GM19468 (cell line): ENCODE measurements around the gene DPAGT1.
"Not testable (repeated sequence)": the region's sequence is repeated elsewhere in the genome, so short reads cannot be mapped to it uniquely, and the experiment has no call there.

Source experiments
- ATAC-seq: cut with Tn5 transposase; IDR thresholded peaks from one replicate; pipeline ENCODE4 v1.9.1; 2021; ENCODE audit warnings: mild to moderate bottlenecking, moderate library complexity, moderate number of reproducible peaks; ENCODE audit not compliant: unreplicated experiment; ENCODE audit errors: extremely low read depth

Gene DPAGT1

DNA sequence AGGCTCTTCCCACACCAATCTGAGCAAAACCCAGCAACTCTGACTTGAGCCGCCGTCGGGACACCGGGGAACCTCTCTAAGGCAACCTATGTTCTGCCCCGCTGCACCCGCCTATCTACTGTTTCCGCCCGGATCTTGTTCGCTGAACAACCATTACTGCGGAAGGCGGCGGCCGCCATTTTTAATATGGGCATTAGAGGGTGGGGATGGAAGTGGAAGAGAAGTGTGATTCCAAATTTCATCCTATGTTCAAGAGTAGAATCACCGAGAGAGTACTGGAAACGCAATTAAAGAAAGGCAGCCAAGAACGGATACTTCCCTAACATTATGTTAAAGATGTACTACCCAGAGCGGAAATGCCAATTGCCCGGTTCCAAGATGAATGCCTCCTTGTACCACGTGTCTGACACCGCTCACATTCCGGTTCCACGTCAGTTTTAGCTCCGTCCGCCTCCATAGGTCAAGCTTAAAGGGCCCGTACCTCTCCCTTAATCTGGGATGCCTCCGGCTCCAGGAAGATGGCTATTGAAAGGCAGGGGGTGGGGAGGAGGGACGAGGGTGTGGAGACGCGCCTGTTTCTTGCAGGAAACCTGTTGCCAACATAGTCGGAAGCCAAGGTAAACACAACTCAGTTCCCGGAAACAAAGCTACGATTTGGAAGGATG is at the start of gene DPAGT1:
TSS of gene DPAGT1 (minus strand) at position 95 of the 665 bp plus-strand sequence. CDS start 198 bp downstream, outside the sequence.
- ATAC-seq, result peak; percentile 37

- no peak for ATAC-seq
Measured at GRCh38 chr11:119149786-119150275, 48.2 kb upstream of the DPAGT1 start.

- no peak for ATAC-seq
Measured at GRCh38 chr11:119149018-119149785, 47.5 kb upstream of the DPAGT1 start, which contains the start of gene ABCG4. Gene ABCG4, plus strand, starts transcription at chr11:119149052. Its CDS starts 914 bp downstream, at chr11:119149966.

GRCh38 chr11:119148720-119149017 is 47.0 kb upstream of the DPAGT1 start:
- no peak for ATAC-seq

DNA sequence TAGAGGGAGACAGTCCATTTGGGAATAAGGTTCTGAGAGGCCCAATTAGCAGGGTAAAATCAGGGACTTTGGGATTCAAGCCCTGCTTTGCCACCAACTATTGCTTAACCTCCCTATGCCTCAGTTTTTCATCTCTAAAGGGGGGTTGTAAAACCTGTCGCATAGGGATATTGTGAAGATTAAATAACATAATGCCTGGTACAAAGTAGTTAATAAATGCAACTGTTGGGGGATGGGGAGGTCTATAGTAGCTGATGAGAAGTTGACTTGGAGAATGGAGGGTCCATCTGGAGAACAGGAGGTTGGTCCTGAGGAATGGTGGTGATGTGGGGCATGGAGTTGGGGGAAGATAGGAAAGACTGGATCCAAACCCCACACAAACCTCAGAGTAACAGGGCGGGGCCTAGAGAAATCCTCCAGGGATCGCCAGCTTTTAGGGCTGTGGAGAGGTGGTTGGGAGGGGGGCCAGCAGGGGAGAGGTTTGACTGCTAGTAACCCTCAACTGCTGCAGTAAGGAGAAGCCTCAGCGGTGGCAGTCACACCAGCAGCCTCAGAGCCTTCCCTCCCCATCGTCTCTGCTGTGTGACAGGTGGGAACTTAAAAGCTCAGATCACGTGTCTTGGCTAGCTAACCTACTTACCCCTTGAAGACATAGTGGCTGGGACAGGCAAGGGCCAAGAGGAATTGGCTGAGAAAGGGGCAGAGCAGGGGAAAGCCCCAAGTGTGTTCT is 46.1 kb upstream of the DPAGT1 start:
- no peak for ATAC-seq

DNA sequence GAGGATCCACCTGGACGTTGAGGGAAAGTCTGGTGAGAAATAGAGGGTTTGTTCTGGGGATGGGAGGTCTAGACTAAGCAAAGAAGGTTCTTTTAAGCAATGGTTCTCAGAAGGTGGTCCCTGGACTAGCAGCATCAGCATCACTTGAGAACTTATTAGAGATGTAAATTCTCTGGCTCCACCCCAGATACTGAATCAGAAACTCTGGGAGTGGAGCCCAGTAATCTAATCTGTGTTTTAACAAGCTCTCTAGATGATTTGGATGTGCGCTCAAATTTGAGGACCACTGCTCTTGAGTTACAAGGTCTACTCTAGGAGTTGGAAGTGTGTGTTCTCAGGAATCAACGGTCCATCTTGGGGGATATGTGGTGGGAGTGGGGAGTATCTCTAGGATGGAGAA is 43.9 kb upstream of the DPAGT1 start:
- ATAC-seq, result no peak

DNA sequence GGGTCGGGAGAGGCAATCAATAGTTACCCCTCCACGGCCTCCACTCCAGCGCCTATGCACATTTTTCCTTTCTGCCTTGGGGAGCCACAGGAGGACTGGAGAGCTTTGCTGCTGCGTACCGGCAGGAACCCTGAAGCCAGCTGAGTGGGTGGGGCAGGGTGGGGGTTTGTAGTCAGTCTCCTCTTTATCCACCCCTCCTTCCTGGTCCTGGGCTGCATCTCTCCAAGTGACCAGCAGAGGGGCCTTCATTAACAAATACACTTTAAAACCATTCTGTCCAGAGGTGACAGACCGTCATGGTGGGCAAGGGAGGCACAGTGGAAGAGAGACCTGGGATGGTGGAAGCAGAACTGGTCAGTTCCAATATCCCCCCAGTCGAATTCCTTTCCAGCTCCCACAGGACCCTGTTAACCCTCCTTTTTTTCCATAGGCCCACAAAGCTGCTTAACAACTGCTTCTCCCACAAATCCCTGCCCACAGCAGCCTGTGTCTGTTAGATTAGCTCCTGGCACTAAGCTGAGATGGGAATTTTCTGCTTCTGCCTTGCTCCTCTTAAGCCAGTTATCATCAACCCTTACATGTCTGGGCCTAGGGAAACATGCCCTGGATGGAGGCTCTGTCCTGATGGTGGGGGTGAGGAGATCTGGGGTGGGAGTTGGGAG is 43.3 kb upstream of the DPAGT1 start:
- ATAC-seq, result no peak

DNA sequence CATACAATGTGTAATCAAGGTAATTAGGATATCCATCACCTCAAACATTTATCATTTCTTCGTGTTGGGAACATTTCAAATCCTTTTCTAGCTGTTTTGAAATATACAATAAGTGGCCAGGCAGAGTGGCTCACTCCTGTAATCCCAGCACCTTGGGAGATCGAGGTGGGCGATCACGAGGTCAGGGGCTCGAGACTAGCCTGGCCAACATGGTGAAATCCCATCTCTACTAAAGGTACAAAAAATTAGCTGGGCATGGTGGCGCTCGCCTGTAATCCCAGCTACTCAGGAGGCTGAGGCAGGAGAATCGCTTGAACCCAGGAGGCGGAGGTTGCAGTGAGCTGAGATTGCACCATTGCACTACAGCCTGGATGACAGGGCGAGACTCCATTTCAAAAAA is 37.6 kb upstream of the DPAGT1 start:
- ATAC-seq, result not testable (repeated sequence)

DNA sequence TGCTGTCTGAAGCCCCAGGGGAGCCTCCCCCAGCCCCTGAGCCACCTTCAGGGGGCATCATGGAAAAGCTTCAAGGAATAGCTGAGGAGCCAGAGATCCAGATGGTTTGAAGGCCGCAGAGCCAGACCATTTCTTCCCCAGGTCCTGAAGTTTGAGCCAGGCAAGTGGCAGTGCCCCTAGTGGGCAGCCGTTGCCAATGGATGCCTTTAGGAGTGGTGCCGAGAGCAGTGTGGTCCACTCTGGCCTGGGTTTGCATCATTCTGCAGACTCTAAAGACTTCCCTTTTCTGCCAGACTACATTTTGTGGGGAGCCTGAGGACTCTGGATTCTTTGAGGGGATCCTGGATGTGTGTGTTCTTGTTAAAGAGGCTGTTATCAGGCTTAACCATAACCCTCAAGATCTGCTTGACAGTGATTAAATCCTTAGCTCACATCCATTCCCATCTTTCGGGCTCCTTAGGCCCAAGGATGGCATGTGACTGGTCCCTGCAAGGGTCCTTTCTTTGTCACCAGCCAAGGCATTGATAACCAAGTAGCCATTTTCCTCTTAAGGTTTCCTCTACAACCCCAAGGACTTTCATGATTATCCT is 32.8 kb upstream of the DPAGT1 start:
- ATAC-seq, result no peak

DNA sequence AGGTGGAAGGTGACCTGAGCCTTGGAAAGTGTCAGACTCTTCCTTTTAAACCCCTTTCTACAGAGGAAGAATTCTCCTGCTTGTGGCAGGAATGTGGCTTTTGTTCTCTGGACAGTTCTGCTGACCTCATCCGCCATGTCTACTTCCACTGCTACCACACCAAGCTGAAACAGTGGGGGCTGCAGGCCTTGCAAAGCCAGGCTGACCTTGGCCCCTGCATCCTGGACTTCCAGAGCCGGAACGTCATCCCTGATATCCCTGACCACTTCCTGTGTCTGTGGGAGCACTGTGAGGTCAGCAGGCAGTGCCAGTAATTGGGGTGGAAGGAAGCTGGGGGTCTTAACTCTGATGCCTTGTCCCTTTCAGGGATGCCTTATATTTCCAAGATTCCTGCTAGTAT is 29.0 kb upstream of the DPAGT1 start:
- ATAC-seq, result no peak

DNA sequence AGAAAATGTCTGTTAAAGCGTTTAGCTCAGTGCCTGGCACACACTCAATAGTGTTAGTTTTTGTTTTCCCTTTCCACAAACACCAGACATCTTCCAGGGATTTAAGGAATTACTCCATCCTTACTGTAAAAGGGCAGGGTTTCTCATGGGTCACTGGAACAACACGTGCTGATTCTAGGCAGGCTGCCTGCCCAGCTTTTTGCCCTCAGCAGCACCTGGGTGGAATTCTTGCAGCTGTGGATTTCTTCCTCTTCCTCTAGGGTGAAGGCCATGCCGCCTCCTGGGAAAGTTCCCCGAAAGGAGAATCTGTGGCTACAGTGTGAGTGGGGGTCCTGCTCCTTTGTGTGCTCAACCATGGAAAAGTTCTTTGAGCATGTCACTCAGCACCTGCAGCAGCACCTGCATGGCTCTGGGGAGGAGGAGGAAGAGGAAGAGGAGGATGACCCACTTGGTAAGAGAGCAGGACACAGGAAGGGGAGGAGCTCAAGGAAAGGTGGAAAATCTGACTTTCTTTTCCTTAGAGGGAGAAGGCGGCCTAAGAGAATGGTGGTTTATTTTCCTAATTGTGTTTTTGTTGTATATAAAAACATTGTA is 25.1 kb upstream of the DPAGT1 start:
- ATAC-seq, result no peak

DNA sequence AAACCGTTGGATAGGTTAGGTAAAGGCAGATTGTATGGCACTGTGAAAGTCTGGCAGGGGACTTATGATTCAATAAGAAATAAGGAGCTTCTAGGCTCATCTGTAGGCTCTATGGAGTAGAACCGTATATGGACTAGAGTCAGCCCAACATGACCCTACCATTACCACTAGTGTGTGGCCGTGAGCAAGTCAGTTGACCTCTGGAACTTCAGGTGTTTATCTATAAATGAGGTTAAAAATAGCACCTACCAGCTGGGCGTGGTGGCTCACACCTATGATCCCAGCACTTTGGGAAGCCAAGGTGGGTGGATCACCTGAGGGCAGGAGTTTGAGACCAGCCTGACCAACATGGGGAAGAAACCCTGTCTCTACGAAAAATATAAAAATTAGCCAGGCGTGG is 24.2 kb upstream of the DPAGT1 start:
- ATAC-seq, result no peak

- ATAC-seq, result no peak
Measured at GRCh38 chr11:119121811-119122124, 20.1 kb upstream of the DPAGT1 start.

GRCh38 chr11:119121008-119121810 is 19.6 kb upstream of the DPAGT1 start, which contains the start of gene HINFP:
Gene HINFP, plus strand, starts transcription at chr11:119121580. Its CDS starts 5,365 bp downstream, at chr11:119126945.
- peak; percentile 93 for ATAC-seq

DNA sequence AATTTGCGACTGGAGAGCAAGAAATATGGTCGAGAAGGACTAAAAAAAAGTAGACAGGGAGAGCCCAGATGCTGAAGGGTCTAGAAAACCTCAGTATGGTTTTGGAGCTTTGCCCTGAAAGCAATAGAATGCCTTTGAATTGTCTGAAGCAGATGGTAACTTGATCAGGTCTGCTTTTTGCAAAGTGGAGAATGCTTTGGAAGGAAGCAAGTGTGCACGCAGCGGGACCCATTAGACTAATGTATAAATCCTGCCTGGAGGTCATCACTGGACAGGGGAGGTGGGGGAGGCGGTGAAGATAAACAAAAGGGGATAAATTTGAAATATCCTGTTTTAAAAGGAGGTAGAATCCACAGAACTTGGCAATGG is 19.0 kb upstream of the DPAGT1 start:
- no peak for ATAC-seq

DNA sequence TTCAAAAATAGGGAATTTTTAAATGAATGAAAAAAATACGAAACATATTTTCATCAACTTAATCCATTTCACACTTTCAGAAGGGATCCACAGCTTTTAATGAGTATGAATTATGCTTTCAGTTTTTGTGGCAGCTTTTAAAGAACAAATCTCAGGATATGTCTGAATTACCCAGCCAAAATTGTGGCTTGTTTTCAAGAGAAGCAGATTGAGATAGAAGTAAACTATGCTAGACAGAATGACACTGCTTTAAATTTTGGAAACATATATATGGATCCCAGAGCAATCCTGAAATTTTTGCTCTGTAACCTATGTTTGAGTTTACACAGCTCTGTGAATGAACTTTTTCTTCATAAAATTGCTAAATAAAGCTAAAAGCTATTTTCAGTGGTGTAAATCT is 17.3 kb upstream of the DPAGT1 start:
- no peak for ATAC-seq

GRCh38 chr11:119118227-119118626 is 16.6 kb upstream of the DPAGT1 start:
- ATAC-seq, result no peak

- no peak for ATAC-seq
Measured at GRCh38 chr11:119117004-119117706, 15.5 kb upstream of the DPAGT1 start.
